Activated CD4-positive, alpha-beta T cell treated with anti-CD3 and anti-CD28 coated beads, Interleukin-2, amount 10 ng/mL, durations not matched to agents 7 days and 5 days (primary cell): ENCODE measurements around the gene OR11H6. TPM values are rescaled to one million over a fixed set of nuclear protein-coding genes. Genes with fewer than 3 reads are reported as not detected.
"Not testable (repeated sequence)": the region's sequence is repeated elsewhere in the genome, so short reads cannot be mapped to it uniquely, and the experiment has no call there.

Experiments
- CTCF ChIA-PET: fragments of 350-600 bp; sonication (Branson Sonifier 250); formaldehyde crosslinking; loops from one replicate; lab custom pipeline; 2021; ENCODE audit warnings: antibody characterized with exemption; lab: Charles Lee
- POLR2A ChIA-PET: fragments of 350-600 bp; sonication (Branson Sonifier 250); formaldehyde crosslinking; loops from one replicate; lab custom pipeline; 2021; ENCODE audit warnings: antibody characterized with exemption; lab: Charles Lee
- DNase-seq: peaks from one replicate; pipeline ENCODE4 v3.0.0-alpha.2; 2020
- H3K27ac Mint-ChIP-seq: one replicate; pipeline ENCODE4 v1.8.0; 2021; ENCODE audit warnings: mild to moderate bottlenecking, moderate library complexity, mixed read lengths
- H3K27me3 Mint-ChIP-seq: one replicate; pipeline ENCODE4 v1.8.0; 2021; ENCODE audit warnings: mixed read lengths
- H3K36me3 Mint-ChIP-seq: one replicate; pipeline ENCODE4 v1.8.0; 2021; ENCODE audit warnings: low read depth, mixed read lengths
- H3K4me1 Mint-ChIP-seq: one replicate; pipeline ENCODE4 v1.8.0; 2021; ENCODE audit warnings: mixed read lengths
- H3K4me3 Mint-ChIP-seq: one replicate; pipeline ENCODE4 v1.8.0; 2021; ENCODE audit warnings: mild to moderate bottlenecking, moderate library complexity, mixed read lengths
- H3K9me3 Mint-ChIP-seq: one replicate; pipeline ENCODE4 v1.8.0; 2021; ENCODE audit warnings: mixed read lengths
- total RNA-seq, 2 experiments: library from RNA; stranded (reverse); gene quantifications; one replicate each; pipeline ENCODE4 v1.2.3, GENCODE V29; 2021

OR11H6 gene, protein sequence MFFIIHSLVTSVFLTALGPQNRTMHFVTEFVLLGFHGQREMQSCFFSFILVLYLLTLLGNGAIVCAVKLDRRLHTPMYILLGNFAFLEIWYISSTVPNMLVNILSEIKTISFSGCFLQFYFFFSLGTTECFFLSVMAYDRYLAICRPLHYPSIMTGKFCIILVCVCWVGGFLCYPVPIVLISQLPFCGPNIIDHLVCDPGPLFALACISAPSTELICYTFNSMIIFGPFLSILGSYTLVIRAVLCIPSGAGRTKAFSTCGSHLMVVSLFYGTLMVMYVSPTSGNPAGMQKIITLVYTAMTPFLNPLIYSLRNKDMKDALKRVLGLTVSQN
- not detected for total RNA-seq

DNA sequence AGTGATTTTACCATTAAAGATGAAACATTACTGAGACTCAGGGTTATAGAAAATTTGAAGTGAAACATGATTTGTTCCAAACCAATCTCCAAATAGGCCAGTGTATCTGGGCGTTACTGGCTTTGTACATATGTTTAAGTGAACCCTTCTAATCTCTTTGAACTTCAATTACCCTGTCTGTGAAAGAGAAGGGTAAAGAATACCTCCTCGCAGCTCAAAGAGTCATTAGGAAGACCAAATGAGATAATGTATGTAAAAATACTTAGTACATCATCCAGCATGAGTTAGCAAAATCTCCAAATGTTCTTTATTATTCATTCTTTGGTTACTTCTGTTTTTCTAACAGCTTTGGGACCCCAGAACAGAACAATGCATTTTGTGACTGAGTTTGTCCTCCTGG lies at the start of gene OR11H6:
Gene OR11H6 (plus strand): TSS at position 301 of the 400 bp plus-strand sequence. CDS start 0 bp downstream, at position 301.
- no peaks in the 10 kb centered on the region for H3K4me1 Mint-ChIP-seq
- H3K27me3 Mint-ChIP-seq, result peaks cover 3% of the 10 kb centered on the region
- CTCF ChIA-PET, result no interaction called here
- POLR2A ChIA-PET, result no interaction called here
- no peaks in the 10 kb centered on the region for H3K36me3 Mint-ChIP-seq
- DNase-seq, result no peak
- no peak within 1 kb of the TSS for H3K4me3 Mint-ChIP-seq
- no peak within 1 kb of the TSS for H3K27ac Mint-ChIP-seq
- no peaks in the 10 kb centered on the region for H3K9me3 Mint-ChIP-seq

DNA sequence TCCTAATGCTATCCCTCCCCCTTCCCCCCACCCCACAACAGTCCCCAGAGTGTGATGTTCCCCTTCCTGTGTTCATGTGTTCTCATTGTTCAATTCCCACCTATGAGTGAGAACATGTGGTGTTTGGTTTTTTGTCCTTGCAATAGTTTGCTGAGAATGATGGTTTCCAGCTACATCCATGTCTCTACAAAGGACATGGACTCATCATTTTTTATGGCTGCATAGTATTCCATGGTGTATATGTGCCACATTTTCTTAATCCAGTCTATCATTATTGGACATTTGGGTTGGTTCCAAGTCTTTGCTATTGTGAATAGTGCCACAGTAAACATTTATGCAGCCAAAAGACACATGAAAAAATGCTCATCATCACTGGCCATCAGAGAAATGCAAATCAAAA lies 49.3 kb upstream of the OR11H6 start:
- not testable (repeated sequence) for H3K36me3 Mint-ChIP-seq

DNA sequence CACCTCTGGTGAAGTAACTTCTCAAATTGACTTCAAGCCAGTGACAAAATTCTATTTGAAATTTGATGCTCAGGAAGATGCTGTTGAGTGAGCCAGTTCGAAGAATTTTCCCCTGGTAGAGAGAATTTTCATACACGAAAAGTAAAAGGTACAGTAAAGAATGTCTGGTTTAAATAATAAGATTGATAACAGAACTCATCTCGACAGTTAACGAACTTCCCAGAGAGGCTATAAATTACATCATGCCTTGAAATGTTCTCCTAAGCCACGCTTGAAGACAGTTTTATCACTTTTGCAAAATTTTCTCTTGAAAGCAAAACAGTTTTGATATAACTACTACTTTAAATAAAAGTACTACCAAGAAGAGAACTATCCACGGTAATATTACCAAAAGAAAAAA lies 47.2 kb upstream of the OR11H6 start:
- no peak for DNase-seq
- H3K27me3 Mint-ChIP-seq, result peaks cover 2% of the 10 kb centered on the region
- H3K36me3 Mint-ChIP-seq, result no peaks in the 10 kb centered on the region
- ChIA-PET POLR2A (no interaction called here), CTCF (no interaction called here)
- H3K27ac Mint-ChIP-seq, result no peak overlapping the region
- no peaks in the 10 kb centered on the region for H3K4me1 Mint-ChIP-seq
- H3K9me3 Mint-ChIP-seq, result no peaks in the 10 kb centered on the region
- no peak overlapping the region for H3K4me3 Mint-ChIP-seq

More for the DNA sequence above, 49.3 kb upstream of the OR11H6 start:
- H3K27ac Mint-ChIP-seq, H3K4me1 Mint-ChIP-seq, DNase-seq, CTCF ChIA-PET, H3K4me3 Mint-ChIP-seq, H3K9me3 Mint-ChIP-seq, H3K27me3 Mint-ChIP-seq, POLR2A ChIA-PET: not testable (repeated sequence)

DNA sequence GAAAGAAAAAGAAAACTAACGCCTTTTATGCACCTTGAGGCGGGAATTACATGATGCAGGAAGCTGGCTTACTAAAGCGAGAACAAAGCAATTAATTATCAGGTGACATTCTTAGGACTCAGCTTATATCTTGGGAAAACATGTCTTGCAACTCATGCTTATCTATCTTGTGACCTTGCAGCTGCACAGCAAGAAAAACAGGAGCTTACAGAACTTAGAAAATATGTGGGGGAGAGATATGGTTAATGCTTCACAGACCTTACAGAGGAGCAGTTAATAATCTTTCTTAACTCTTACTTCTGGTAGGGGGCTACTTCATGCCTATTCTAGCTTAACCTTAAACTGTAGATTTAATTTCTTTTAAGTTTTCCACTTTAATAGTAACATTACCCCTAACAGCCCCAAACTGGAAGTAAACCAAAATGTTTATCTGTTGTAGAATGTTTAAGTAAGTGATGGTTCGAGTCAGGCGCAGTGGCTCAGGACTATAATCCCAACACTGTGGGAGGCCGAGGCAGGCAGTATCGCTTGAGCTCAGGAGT lies 46.0 kb upstream of the OR11H6 start:
- POLR2A ChIA-PET, result no interaction called here
- DNase-seq, result no peak
- Mint-ChIP-seq H3K36me3 (no peaks in the 10 kb centered on the region), H3K27ac (no peak overlapping the region), H3K9me3 (no peaks in the 10 kb centered on the region), H3K4me3 (no peak overlapping the region), H3K27me3 (peaks cover 4% of the 10 kb centered on the region), H3K4me1 (no peaks in the 10 kb centered on the region)
- CTCF ChIA-PET, result no interaction called here

DNA sequence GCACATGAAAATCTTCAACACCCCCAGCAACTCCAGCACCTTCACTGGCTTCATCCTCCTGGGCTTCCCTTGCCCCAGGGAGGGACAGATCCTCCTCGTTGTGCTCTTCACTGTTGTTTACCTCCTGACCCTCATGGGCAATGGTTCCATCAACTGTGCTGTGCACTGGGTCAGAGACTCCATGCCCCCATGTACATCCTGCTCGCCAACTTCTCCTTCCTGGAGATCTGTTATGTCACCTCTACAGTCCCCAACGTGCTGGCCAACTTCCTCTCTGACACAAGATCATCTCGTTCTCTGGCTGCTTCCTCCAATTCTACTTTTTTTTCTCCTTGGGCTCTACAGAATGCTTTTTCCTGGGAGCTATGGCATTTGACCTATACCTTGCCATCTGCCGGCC lies 44.3 kb upstream of the OR11H6 start:
- H3K36me3 Mint-ChIP-seq, result no peaks in the 10 kb centered on the region
- no peaks in the 10 kb centered on the region for H3K9me3 Mint-ChIP-seq
- no peaks in the 10 kb centered on the region for H3K4me1 Mint-ChIP-seq
- no peak for DNase-seq
- CTCF ChIA-PET, result no interaction called here
- POLR2A ChIA-PET, result no interaction called here
- H3K27ac Mint-ChIP-seq, result no peak overlapping the region
- H3K27me3 Mint-ChIP-seq, result peaks cover 4% of the 10 kb centered on the region
- H3K4me3 Mint-ChIP-seq, result no peak overlapping the region

DNA sequence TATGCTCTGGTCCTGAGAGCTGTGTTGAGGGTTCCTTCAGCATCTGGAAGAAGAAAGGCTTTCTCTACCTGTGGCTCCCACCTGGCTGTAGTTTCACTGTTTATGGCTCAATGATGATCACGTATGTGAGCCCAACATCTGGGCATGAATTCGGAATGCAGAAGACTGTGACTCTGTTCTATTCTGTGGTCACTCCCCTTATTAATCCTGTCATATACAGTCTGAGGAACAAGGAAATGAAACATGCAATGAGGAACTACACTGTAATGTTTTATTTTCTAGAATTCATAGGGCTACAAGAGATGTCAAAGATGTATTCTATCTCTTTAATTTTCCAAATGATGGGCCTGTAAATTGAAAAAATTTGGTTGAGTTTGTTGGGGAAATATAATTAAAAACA lies 43.6 kb upstream of the OR11H6 start:
- Mint-ChIP-seq H3K27ac (no peak overlapping the region), H3K27me3 (peaks cover 4% of the 10 kb centered on the region), H3K4me3 (no peak overlapping the region), H3K9me3 (no peaks in the 10 kb centered on the region), H3K36me3 (no peaks in the 10 kb centered on the region), H3K4me1 (no peaks in the 10 kb centered on the region)
- ChIA-PET CTCF (no interaction called here), POLR2A (no interaction called here)
- DNase-seq, result no peak

DNA sequence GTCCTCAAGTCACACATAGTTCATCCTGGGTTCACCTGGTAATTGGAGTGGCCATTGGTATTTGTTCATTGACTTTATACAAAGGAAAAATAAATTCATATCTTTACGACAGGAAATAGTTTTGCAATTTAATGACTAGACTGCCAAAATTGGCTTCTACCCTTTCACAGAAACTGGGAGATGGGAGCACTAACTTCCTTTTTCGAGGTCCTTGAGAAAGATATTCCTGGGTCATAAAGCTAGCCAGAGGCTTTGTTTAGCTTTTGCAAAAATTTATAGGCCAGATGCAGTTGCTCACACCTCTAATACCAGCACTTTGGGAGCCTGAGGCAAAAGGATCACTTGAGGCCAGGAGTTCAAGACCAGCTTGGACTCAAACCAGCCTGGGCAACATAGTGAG lies 43.0 kb upstream of the OR11H6 start:
- ChIA-PET CTCF (no interaction called here), POLR2A (no interaction called here)
- Mint-ChIP-seq H3K9me3 (no peaks in the 10 kb centered on the region), H3K27me3 (peaks cover 5% of the 10 kb centered on the region), H3K4me3 (no peak overlapping the region), H3K36me3 (no peaks in the 10 kb centered on the region), H3K27ac (no peak overlapping the region), H3K4me1 (no peaks in the 10 kb centered on the region)
- DNase-seq, result no peak

DNA sequence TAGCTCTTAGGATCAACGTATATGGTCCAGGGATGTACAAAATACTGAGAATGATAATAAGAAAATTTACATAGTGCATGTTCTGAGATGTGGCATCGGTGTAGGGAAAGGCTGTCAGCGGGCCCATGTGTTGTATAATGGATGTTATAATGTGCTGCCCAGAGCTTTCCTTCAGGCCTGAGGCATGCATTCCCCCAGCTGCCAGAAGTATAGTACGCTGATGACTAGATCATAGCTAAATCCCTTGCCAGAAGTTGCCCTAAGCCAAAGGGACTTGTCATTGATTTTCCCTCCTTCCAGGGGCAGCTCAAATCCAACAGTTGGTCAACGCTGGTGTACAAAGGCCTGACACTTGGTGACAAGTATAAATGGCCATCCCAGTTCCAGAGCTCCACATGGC lies 39.3 kb upstream of the OR11H6 start:
- Mint-ChIP-seq H3K27me3 (peaks cover 3% of the 10 kb centered on the region), H3K27ac (no peak overlapping the region), H3K9me3 (no peaks in the 10 kb centered on the region), H3K36me3 (no peaks in the 10 kb centered on the region), H3K4me3 (no peak overlapping the region), H3K4me1 (no peaks in the 10 kb centered on the region)
- CTCF ChIA-PET, result no interaction called here
- DNase-seq, result no peak
- POLR2A ChIA-PET, result interaction anchor here (0.6 kb wide), 1 partner anchor 56 kb away, joined by 4 read pairs; no protein-coding TSS in a partner anchor

DNA sequence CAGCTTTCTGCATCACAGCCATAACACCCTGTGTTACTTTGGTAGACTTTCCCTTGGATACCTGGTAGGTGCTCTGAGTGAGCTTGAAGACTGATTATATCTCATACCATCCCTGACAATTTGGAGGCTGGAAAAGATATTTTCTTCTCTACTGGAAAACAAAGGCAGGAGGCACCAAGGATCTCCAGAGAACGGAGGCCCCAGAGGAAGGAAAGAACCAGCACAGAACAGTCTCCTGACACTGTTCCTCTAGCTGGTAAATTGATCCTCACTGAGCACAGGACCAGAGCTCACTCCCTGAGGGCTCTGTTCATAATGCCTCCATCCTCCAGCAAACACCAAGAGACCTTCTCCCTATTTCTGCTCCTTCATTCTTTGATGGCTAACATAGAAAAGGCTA lies 32.9 kb upstream of the OR11H6 start, which contains the start of gene OR11G2:
Gene OR11G2 (plus strand): TSS at position 301 of the 400 bp plus-strand sequence. CDS start 6,542 bp downstream, outside the sequence.
- no peak within 1 kb of the TSS for H3K27ac Mint-ChIP-seq
- no peaks in the 10 kb centered on the region for H3K36me3 Mint-ChIP-seq
- ChIA-PET CTCF (interaction anchor here (1.0 to 1.3 kb wide), 2 partner anchors 10 to 12 kb away, joined by 4 to 7 read pairs; no protein-coding TSS in a partner anchor), POLR2A (no interaction called here)
- H3K4me1 Mint-ChIP-seq, result no peaks in the 10 kb centered on the region
- no peaks in the 10 kb centered on the region for H3K27me3 Mint-ChIP-seq
- no peaks in the 10 kb centered on the region for H3K9me3 Mint-ChIP-seq
- H3K4me3 Mint-ChIP-seq, result no peak within 1 kb of the TSS
- no peak for DNase-seq

DNA sequence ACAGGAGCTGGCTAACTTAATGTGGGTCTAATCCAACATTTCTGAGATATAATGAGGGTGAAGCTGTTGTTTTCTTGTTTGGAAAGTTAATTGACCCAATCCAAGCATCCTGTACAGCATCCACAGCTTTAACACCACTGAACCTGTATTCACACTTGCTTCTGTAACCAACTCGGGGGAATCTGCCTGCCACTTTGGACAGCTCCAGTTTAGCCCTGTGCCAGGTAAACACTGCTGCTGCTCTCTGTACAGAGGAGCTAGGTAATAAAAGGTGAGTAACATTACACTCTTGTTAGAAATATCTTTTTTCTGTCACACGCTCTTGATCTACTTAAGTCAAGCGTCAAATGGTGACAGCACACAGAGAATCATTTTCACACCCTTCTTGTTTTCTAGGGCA lies 32.1 kb upstream of the OR11H6 start:
- H3K27ac Mint-ChIP-seq, result no peak overlapping the region
- H3K9me3 Mint-ChIP-seq, result no peaks in the 10 kb centered on the region
- no peaks in the 10 kb centered on the region for H3K27me3 Mint-ChIP-seq
- H3K4me1 Mint-ChIP-seq, result no peaks in the 10 kb centered on the region
- no peaks in the 10 kb centered on the region for H3K36me3 Mint-ChIP-seq
- ChIA-PET POLR2A (no interaction called here), CTCF (interaction anchor here (1.0 kb wide), 1 partner anchor 12 kb away, joined by 7 read pairs; no protein-coding TSS in a partner anchor)
- no peak overlapping the region for H3K4me3 Mint-ChIP-seq
- DNase-seq, result no peak

DNA sequence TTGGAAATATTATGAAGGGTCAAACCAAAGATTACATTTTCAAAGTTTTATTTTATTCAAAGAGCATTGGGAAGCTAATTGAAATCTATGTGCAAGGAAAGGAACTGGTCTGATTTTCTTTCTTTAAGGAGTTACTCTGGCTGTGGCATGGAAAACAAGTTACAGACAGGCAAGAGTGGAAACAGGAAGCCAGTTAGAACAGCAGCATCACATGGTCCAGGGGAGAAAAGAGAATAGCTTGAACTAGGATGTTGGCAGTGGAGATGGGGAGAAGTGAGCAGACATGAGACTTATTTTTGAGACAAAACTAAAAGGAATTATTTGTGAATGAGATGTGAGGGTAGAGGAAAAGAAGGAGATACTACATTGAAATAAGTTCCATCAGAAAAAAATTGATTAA lies 29.4 kb upstream of the OR11H6 start:
- ChIA-PET POLR2A (no interaction called here), CTCF (no interaction called here)
- no peak overlapping the region for H3K4me3 Mint-ChIP-seq
- H3K27ac Mint-ChIP-seq, result no peak overlapping the region
- H3K36me3 Mint-ChIP-seq, result no peaks in the 10 kb centered on the region
- no peak for DNase-seq
- no peaks in the 10 kb centered on the region for H3K4me1 Mint-ChIP-seq
- H3K27me3 Mint-ChIP-seq, result no peaks in the 10 kb centered on the region
- no peaks in the 10 kb centered on the region for H3K9me3 Mint-ChIP-seq

DNA sequence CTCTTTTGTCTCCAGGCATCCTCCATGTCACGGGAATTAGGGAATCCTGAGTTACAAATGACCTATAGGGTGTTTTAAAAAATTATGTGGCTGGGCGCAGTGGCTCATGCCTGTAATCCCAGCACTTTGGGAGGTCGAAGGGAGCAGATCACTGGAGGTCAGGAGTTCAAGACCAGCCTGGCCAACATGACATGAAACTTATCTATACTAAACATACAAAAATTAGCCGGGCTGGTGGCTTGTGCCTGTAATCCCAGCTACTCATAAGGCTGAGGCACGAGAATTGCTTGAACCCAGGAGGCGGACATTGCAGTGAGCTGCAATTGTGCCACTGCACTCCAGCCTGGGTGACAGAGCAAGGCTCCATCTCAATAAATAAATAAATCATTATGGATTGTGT lies 28.3 kb upstream of the OR11H6 start:
- H3K9me3 Mint-ChIP-seq, H3K4me1 Mint-ChIP-seq, H3K36me3 Mint-ChIP-seq, H3K4me3 Mint-ChIP-seq, H3K27ac Mint-ChIP-seq, CTCF ChIA-PET, H3K27me3 Mint-ChIP-seq, DNase-seq, POLR2A ChIA-PET: not testable (repeated sequence)

DNA sequence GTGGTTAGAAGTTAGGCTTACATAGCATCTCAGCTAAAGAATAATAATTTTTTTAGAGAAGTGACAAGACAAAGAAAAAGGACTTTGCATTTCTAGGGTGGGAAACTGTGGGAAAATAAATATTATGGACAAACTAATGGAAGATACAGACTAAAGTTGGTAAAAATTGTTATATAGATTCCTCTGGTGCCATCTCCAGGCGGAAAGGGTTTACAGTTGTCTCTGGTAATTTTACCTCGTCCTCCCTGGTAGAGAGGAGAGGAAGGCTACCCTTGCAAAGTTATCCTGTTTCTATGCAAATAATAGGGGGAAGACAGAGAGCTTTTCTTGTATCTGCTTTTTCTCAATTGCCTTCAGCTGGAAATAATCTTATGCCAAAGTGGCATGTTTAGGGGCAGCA lies 27.6 kb upstream of the OR11H6 start:
- ChIA-PET POLR2A (no interaction called here), CTCF (no interaction called here)
- no peaks in the 10 kb centered on the region for H3K27me3 Mint-ChIP-seq

More for the DNA sequence above, 27.6 kb upstream of the OR11H6 start:
- Mint-ChIP-seq H3K4me1 (no peaks in the 10 kb centered on the region), H3K27ac (no peak overlapping the region), H3K4me3 (no peak overlapping the region), H3K36me3 (no peaks in the 10 kb centered on the region), H3K9me3 (no peaks in the 10 kb centered on the region)
- no peak for DNase-seq
